Dermis blood vessel endothelial cell (primary cell): ENCODE measurements around the gene VDAC1. TPM values are rescaled to one million over a fixed set of nuclear protein-coding genes. Genes with fewer than 3 reads are reported as not detected.
A peak's percentile ranks its signal among the peaks of the same experiment; 100 is the strongest.
"Not testable (repeated sequence)": the region's sequence is repeated elsewhere in the genome, so short reads cannot be mapped to it uniquely, and the experiment has no call there.

ENCODE experiments used
- DNase-seq: peaks from one replicate; pipeline ENCODE4 v3.0.0; 2010
- total RNA-seq: library from RNA; depleted of rRNA; stranded (reverse); fragments of >200 nt; gene quantifications from 2 replicates; pipeline ENCODE4 v1.2.3, GENCODE V29; 2014

Gene VDAC1
- total RNA-seq, 1 donor from 2014 or later = 261 TPM

DNA sequence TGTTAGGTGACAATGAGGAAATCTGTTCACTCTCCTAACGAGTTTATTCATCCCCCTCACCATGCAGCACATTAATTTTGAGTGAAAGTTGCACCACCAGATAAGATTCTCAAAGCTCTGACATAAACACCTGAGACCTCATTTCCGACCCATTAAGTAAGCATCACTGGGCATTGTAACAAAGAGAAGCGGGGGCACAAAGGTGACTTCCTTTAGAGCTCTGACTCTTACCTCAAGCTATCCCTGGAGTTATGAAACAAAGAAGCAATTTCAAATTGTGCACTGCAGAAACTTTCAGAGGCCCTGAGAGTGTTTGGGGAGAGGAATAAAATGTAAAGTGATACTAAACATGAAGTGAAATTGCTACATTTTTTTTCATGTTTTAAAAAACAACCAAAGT lies 65.8 kb downstream of the VDAC1 start:
- peak; percentile 71 for DNase-seq

GRCh38 chr5:133938039-133938821 lies 66.5 kb downstream of the VDAC1 start:
- DNase-seq = peak; percentile 48

- not testable (repeated sequence) for DNase-seq
Measured at GRCh38 chr5:133937628-133938027, 67.1 kb downstream of the VDAC1 start.

DNA sequence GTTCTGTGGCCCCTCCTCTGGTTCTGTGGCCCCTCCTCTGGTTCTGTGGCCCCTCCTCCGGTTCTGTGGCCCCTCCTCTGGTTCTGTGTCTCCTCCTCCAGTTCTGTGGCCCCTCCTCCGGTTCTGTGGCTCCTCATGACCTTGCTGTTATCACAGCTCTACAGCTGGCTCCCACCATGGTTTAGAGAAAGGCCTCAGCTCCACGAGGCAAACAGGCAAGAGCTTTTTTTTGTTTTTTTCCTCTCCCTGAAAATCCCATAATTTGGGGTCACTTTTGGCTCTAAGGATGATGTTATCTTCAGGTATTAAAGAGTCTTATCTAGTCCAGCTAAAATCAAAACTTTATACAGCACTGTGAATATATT lies 68.1 kb downstream of the VDAC1 start:
- no peak for DNase-seq

- not testable (repeated sequence) for DNase-seq
Measured at GRCh38 chr5:133935991-133936650, 68.7 kb downstream of the VDAC1 start.

- no peak for DNase-seq
Measured at GRCh38 chr5:133935667-133935940, 69.2 kb downstream of the VDAC1 start.

DNA sequence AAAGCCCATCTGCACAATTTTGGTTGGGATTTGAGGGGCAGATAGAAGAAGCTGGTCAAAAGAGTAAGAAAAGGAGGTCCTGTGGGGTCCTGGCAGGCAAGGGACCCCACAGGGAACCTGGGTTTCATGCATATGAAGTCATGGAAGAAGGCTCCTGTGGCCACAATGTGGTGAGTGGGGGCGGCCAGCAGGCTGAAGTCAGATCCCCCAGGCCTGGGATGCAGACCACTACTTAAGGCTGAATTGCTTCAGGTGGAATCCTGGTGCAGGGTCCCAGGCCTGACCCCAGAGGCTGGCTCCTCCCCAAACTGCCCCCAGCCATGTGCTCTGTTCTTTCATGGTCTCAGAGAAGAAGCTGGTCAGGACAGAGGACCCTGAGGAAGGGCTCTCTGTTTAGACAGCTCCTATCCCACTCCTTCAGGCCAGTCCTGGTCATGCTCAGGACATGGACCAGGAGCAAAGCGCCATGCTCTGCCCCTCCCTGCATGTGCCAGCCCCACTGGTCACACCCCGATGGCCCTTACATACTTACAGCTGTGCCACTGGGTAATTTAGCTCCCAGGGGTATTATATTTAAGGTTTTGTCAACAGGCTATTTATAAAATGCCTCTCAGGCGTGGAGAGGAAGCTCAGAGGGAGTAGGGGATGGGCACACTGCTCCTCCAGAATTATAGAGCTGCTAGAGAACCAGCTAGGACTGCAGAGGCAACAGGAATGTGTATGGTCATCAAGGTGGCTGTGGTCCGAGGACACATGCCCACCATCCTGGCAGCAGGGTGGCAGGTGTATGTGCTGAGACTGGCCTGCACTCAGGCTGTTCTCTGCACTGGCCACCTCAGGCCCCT lies 69.7 kb downstream of the VDAC1 start:
- no peak for DNase-seq

DNA sequence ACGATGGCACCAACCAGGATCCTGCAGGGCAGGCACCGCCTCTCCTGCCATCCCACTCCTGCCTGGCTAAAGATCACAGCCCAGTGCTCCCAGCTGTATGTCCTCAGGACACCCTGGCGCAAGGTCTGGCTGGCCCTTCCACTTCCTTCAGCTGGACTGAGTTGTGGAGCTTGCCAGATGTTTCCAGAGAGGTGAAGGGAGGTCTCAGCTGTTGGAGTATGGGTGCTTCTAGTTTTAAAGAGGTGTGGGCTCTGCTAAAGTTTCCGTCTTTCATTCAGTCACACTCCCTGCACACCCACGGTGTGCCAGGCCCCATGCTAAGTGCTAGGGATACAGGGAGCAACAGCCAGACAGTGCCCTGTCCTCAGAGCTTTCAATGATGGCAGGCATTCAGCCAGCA lies 70.5 kb downstream of the VDAC1 start:
- DNase-seq = no peak

GRCh38 chr5:133933670-133934295 lies 71.0 kb downstream of the VDAC1 start:
- no peak for DNase-seq

DNA sequence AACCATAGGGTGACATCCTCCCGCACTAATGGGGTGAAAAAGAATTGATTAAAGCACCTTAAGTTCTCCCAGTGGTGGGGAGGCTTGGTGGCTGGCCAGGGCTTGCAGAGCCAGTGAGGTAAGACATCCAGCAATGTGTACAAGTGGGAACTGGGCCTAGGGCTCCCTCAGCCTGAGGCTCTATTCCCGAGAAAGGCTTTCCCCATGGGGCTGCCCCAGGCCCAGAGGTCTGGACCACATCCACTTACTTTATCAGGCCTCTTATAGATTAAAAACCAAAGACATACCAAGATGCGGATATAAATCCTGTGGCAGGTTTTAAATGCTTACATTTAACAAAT lies 71.6 kb downstream of the VDAC1 start:
- DNase-seq = no peak

DNA sequence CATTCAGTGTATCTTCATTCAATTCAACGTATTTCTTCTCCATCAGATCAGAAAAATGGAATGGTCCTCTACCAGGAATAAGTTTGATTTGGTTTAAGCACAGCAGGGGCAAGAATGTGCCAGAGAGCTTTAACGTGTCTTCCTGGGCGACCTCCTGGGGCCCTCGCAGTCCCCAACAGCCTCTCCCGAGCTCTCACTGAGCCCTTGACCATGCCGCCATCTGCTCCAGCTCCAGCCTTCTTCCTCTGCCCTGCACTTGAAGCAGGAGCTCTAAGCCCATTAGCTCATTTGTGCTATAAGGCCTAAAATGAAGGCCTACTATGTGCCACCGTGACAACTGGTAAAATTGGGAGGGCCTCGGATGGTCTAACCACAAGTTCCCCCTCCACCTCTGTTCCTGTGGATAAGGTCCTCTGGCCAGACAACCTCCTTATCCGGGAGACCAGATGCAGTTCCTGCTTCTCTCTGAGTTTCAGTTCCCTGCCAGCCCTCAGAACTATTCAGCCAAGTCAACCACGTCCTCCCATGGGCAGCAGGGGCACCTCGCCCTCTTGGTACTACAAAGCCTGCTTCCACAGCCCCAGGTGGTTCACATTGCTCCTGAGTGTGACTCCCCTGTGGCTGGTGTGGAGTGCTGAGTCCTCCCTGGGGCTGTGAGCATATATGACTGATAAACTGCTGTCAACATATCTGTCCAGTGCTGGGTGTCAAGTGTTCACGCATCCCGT lies 72.2 kb downstream of the VDAC1 start:
- no peak for DNase-seq

- no peak for DNase-seq
Measured at GRCh38 chr5:133931546-133931945, 73.2 kb downstream of the VDAC1 start.

GRCh38 chr5:133930813-133931090 lies 74.0 kb downstream of the VDAC1 start:
- no peak for DNase-seq

- DNase-seq = no peak
Measured at GRCh38 chr5:133930061-133930812, 74.5 kb downstream of the VDAC1 start.

GRCh38 chr5:133928587-133929393 lies 76.0 kb downstream of the VDAC1 start:
- DNase-seq = no peak

DNA sequence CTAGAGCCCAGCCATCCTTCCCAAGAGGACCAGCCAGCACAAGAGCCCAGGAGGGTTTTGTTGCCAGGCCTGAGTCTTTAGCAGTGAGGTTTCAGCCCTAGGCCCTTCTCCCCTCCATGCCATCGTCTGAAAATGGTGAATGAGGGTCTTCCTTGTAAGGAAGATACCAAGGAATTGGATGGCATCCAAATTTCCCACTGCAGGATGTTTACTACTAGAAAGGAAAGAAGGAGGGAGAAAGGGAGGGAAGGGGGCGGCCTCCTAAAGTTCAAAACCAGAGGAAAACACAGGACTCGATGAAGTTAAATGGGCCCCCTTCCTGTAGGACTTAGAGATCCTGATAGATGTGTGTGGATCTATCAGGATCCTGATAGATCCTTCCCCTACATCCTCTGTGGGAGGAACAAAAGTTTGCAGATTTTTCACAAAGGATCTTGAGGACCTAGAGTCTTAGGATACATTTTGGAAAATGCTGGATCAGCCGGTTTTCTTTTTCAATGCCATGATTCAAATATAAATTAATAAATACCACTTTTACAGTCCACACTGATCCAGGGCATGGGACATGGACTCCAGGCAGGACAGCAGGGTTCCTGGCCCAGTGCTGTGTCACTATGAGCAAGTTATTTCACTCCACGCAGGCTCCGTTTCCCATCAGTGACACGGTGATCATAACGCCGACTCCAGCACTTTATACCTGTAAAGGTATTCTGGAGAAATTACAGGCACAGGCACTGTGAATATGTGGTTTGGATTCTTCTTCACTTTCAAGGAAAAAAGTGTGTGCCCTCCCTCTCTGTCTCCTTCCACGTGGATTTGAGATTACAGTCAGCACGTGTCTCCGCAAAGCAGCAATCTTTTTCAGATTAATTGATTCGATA lies 77.2 kb downstream of the VDAC1 start:
- DNase-seq = peak; percentile 4

DNA sequence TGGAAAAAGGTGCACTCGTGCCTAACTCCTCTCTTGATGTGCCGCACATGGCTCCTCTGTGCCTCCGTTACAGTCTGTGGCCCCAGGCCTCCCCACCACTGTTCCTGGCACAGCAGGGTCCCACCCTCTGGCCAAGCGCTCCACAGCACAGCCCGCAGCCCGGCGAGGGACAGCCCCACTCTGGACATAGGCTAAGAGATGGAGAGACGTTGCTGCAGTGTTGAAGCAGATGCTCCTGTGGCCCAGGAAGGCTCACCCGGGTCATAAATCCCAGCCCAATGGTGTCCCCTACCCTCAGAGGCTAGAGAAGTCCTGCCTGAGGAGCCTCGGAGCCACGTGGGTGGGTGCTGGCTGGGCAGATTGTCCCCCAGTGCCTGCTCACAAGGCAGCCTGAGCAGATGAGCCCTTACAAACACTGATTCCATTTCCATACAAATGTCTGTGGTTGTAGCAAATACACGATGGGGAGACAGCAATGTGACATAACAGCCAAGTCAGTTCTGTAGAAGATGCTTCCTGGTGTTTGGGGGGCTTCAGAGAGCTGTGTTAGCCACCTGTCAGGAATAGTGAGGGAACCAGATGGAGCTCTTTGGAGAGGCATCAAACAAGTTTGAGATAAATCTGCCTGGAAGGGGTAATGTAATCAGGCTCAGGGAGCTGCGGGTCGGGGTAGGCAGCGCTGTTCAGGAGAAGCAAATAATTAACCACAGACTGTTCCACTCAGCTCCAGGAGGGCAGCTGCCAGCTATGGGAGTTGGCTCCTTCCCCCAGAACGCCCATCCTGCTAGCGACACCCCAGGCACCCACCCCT lies 78.1 kb downstream of the VDAC1 start:
- no peak for DNase-seq

DNA sequence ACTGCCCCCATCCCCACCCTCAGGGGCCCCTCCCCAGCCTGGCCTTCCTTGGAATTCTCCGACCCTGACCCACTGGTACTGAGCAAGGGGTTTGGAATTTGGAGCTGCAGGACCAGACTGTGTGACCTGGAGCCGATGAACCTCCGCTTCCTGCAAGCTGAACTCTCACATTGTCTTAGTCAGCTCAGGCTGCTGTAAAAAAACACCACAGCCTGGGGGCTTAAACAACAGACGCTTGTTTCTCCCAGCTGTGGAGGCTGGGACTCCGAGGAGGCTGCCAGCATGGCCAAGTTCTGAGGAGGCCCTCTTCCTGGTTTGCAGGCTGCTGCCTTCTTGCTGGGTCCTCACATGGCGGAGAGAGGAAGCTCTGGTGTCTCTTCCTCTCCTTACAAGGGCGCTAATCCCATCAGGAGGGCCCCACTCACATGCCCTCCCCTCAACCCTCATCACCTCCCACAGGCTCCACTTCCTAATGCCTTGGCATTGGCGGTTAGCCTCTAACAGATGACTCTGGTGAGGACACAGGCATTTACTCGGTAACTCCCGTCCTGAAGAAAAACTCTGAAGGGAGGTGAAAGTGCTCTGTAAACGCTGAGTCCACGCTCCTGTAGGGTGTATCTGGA lies 78.8 kb downstream of the VDAC1 start:
- DNase-seq = no peak

DNA sequence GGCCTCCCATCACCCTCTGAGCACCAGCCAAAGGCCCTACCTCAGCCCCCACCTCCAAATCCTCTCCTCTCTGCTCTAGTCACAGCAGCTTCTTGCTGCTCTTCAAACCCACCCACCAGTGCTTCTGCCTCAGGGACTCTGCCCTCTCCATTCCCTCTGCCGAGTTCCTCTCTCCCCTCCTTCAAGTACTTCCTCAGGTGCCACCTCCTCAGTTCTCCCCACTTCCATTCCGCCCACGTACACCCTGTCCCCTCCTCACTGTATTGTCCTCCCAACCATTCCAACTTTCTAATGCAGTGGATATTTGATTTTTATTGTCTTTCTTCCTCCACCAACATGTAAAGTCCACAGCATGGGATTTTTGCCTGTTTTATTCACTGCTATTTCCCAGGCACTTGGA lies 79.5 kb downstream of the VDAC1 start:
- no peak for DNase-seq
